NCI-H2107 treated with DMSO at 0.1 percent for 48 hours (cell line): ENCODE results near the gene C22orf42.
"Not testable (repeated sequence)": the region's sequence is repeated elsewhere in the genome, so short reads cannot be mapped to it uniquely, and the experiment has no call there.

ENCODE experiments used
- DNase-seq: peaks from one replicate; lab custom pipeline; 2025; ENCODE audit not compliant: unreplicated experiment; lab: John Stamatoyannopoulos, UW

Gene C22orf42

GRCh38 chr22:32158712-32159533, at the start of gene C22orf42:
TSS of gene C22orf42 (minus strand) at chr22:32159303. CDS start at chr22:32159215, 88 bp downstream.
- no peak for DNase-seq

- DNase-seq = no peak
These were observed 49.6 kb upstream of the C22orf42 start for GRCh38 chr22:32208681-32209080.

- no peak for DNase-seq
These were observed 48.9 kb upstream of the C22orf42 start for GRCh38 chr22:32207971-32208480.

- DNase-seq = no peak
These were observed 48.0 kb upstream of the C22orf42 start for GRCh38 chr22:32206774-32207758.

GRCh38 chr22:32205974-32206773, 47.1 kb upstream of the C22orf42 start:
- DNase-seq = no peak

- peak; percentile 70 for DNase-seq
These were observed 46.0 kb upstream of the C22orf42 start, which contains the start of gene RFPL2 for GRCh38 chr22:32204856-32205722. TSS of gene RFPL2 (minus strand) at chr22:32205073. CDS start at chr22:32202451, 2,622 bp downstream.

- no peak for DNase-seq
These were observed 45.1 kb upstream of the C22orf42 start for GRCh38 chr22:32204040-32204855.

- DNase-seq = no peak
These were observed 44.3 kb upstream of the C22orf42 start for GRCh38 chr22:32203181-32204039.

GRCh38 chr22:32202539-32203180, 43.6 kb upstream of the C22orf42 start:
- peak; percentile 12 for DNase-seq

GRCh38 chr22:32202161-32202538, 43.0 kb upstream of the C22orf42 start:
- DNase-seq = no peak

GRCh38 chr22:32200752-32201151, 41.6 kb upstream of the C22orf42 start:
- DNase-seq = no peak

- DNase-seq = no peak
These were observed 40.9 kb upstream of the C22orf42 start for GRCh38 chr22:32199961-32200360.

- DNase-seq = no peak
These were observed 40.2 kb upstream of the C22orf42 start for GRCh38 chr22:32199341-32199740.

GRCh38 chr22:32197553-32198226, 38.6 kb upstream of the C22orf42 start:
- DNase-seq = not testable (repeated sequence)

GRCh38 chr22:32195900-32196299, 36.8 kb upstream of the C22orf42 start:
- DNase-seq = not testable (repeated sequence)

- DNase-seq = not testable (repeated sequence)
These were observed 34.2 kb upstream of the C22orf42 start for GRCh38 chr22:32193346-32193745.

- DNase-seq = not testable (repeated sequence)
These were observed 31.9 kb upstream of the C22orf42 start for GRCh38 chr22:32191021-32191420.
